Upper lobe of right lung (tissue), 1 donor: ENCODE results near the gene PITRM1. TPM values are rescaled to one million over a fixed set of nuclear protein-coding genes. Genes with fewer than 3 reads are reported as not detected.

Experiments used
- ATAC-seq: fragments of 200-7000 bp; cut with Tn5 transposase; one replicate; pipeline ENCODE4 v1.9.1; 2020; ENCODE audit warnings: mild to moderate bottlenecking, moderate library complexity
- DNase-seq: peaks from one replicate; pipeline ENCODE4 v3.0.0-alpha.2; 2020
- H3K27ac ChIP-seq: fragments of 200-600 bp; one replicate; pipeline ENCODE4 v1.8.0; 2022
- H3K27me3 ChIP-seq: fragments of 200-600 bp; one replicate; pipeline ENCODE4 v1.8.0; 2022; ENCODE audit warnings: mild to moderate bottlenecking
- H3K36me3 ChIP-seq: fragments of 200-600 bp; one replicate; pipeline ENCODE4 v1.8.0; 2022
- H3K4me1 ChIP-seq: fragments of 200-600 bp; one replicate; pipeline ENCODE4 v1.8.0; 2022
- H3K4me3 ChIP-seq: fragments of 200-600 bp; one replicate; pipeline ENCODE4 v1.8.0; 2022; ENCODE audit warnings: mild to moderate bottlenecking
- H3K9me3 ChIP-seq: fragments of 200-600 bp; one replicate; pipeline ENCODE4 v1.8.0; 2022
- CTCF ChIP-seq: fragments of 200-600 bp; IDR thresholded peaks from one replicate; pipeline ENCODE4 v1.8.0; 2022; ENCODE audit warnings: antibody characterized with exemption
- intact Hi-C: fragments of 100-400 bp; cut with DNase I; formaldehyde crosslinking; loops from one replicate; pipeline ENCODE4 v1.11.0; 2022
- total RNA-seq: library from RNA; stranded (reverse); fragmentation: NEBNext Ultra II Directional; extraction: Animal tissue kit (Norgen Biotek cat#: 25700); gene quantifications from one replicate; pipeline ENCODE4 v1.2.1, GENCODE V29; 2021
- donor health status: DM: no; HTN: yes; CAD: no; lungs with severe emphysema.

The PITRM1 gene
- total RNA-seq, 1 donor from 2014 or later = 65.0 TPM

GRCh38 chr10:3169271-3169670, 3.3 kb downstream of the PITRM1 start:
- H3K36me3 ChIP-seq = peaks cover 57% of the 10 kb centered on the region
- intact Hi-C loops = no loop called here
- DNase-seq = no peak

GRCh38 chr10:3167611-3168330, 4.8 kb downstream of the PITRM1 start:
- Histone ChIP-seq H3K27me3 (no peaks in the 10 kb centered on the region), H3K4me1 (peaks cover 11% of the 10 kb centered on the region), H3K4me3 (no peak overlapping the region), H3K9me3 (no peaks in the 10 kb centered on the region), H3K36me3 (peaks cover 72% of the 10 kb centered on the region), H3K27ac (no peak overlapping the region)
- intact Hi-C loops = no loop called here
- no peak for ATAC-seq
- no peak for DNase-seq
- TF ChIP-seq CTCF = no peak

More at GRCh38 chr10:3169271-3169670, 3.3 kb downstream of the PITRM1 start:
- Histone ChIP-seq H3K4me3 (no peak overlapping the region), H3K27ac (no peak overlapping the region), H3K27me3 (no peaks in the 10 kb centered on the region), H3K4me1 (peaks cover 11% of the 10 kb centered on the region), H3K9me3 (no peaks in the 10 kb centered on the region)
- TF ChIP-seq CTCF = no peak
- ATAC-seq = no peak

GRCh38 chr10:3166496-3167290, 5.9 kb downstream of the PITRM1 start:
- no peak for ATAC-seq
- H3K27ac ChIP-seq = no peak overlapping the region
- no peak overlapping the region for H3K4me3 ChIP-seq
- intact Hi-C loops = no loop called here
- no peaks in the 10 kb centered on the region for H3K9me3 ChIP-seq
- no peak for DNase-seq
- no peak for TF ChIP-seq CTCF
- H3K36me3 ChIP-seq = peaks cover 82% of the 10 kb centered on the region
- peaks cover 8% of the 10 kb centered on the region for H3K4me1 ChIP-seq
- no peaks in the 10 kb centered on the region for H3K27me3 ChIP-seq

GRCh38 chr10:3165196-3165595, 7.4 kb downstream of the PITRM1 start:
- DNase-seq (no peak), ATAC-seq (no peak)
- H3K36me3 ChIP-seq = peaks cover 91% of the 10 kb centered on the region
- no peak overlapping the region for H3K4me3 ChIP-seq
- no peaks in the 10 kb centered on the region for H3K27me3 ChIP-seq
- no peaks in the 10 kb centered on the region for H3K4me1 ChIP-seq
- intact Hi-C loops = no loop called here
- no peak overlapping the region for H3K27ac ChIP-seq
- TF ChIP-seq CTCF = no peak
- no peaks in the 10 kb centered on the region for H3K9me3 ChIP-seq

- intact Hi-C loops = no loop called here
- H3K4me3 ChIP-seq = no peak overlapping the region
- ATAC-seq (no peak), DNase-seq (no peak)
- H3K27ac ChIP-seq = no peak overlapping the region
- no peaks in the 10 kb centered on the region for H3K4me1 ChIP-seq
- no peaks in the 10 kb centered on the region for H3K27me3 ChIP-seq
- H3K9me3 ChIP-seq = no peaks in the 10 kb centered on the region
- H3K36me3 ChIP-seq = peaks cover 93% of the 10 kb centered on the region
- TF ChIP-seq CTCF = no peak
Observed at GRCh38 chr10:3163879-3164278, 8.7 kb downstream of the PITRM1 start.
